C4-2B (cell line): ENCODE results near the gene TYRO3.

Experiments used
- CTCF ChIP-seq: fragments of 450-650 bp; conservative IDR thresholded peaks from 2 replicates; pipeline ENCODE4 v1.5.1; 2017; ENCODE audit warnings: mild to moderate bottlenecking
- ZFX ChIP-seq: fragments of 450-650 bp; IDR thresholded peaks from 2 replicates; pipeline ENCODE4 v1.6.1; 2017

GRCh38 chr15:41622901-41623300, 63.9 kb downstream of the TYRO3 start:
- no peak for TF ChIP-seq CTCF
- no peak for TF ChIP-seq ZFX
